Measurements from ENCODE around the gene ALLC.

DNA sequence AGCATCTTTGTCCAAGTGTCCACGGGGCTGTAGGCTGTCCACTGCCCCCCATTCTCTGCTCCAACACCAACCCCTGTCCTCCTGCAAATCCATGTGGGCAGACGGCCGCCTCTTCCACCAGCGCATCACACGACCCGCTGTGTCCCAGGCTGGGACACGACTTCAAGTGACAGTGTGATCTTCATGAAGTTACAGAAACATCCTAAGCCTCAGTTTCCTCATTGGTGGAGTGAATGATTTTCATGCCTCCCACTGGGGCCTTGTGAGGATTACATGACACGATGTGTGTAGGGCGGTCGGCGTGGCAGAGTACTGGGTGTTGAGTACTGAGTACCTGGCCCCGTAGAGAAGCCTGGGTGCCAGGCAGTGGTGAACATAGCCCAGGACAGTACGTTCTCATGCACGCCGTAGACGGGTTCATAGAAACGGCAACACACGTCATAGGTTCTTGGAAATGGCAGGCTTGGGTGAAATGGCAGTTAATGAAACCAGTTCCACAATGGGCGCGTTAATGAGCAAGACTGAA is 9.3 kb upstream of the ALLC start:
- TF ChIP-seq, protein P1, sequence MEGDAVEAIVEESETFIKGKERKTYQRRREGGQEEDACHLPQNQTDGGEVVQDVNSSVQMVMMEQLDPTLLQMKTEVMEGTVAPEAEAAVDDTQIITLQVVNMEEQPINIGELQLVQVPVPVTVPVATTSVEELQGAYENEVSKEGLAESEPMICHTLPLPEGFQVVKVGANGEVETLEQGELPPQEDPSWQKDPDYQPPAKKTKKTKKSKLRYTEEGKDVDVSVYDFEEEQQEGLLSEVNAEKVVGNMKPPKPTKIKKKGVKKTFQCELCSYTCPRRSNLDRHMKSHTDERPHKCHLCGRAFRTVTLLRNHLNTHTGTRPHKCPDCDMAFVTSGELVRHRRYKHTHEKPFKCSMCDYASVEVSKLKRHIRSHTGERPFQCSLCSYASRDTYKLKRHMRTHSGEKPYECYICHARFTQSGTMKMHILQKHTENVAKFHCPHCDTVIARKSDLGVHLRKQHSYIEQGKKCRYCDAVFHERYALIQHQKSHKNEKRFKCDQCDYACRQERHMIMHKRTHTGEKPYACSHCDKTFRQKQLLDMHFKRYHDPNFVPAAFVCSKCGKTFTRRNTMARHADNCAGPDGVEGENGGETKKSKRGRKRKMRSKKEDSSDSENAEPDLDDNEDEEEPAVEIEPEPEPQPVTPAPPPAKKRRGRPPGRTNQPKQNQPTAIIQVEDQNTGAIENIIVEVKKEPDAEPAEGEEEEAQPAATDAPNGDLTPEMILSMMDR (conservative IDR thresholded peaks at IDR 0.05; ENCODE audit: low read depth, low read length), result no peak
- no peak for TF ChIP-seq EZH2phosphoT487 (IDR thresholded peaks at IDR 0.05; ENCODE audit: borderline replicate concordance, low read length)

Measured in PC-3 (cell line).